Endothelial cell of umbilical vein (primary cell): ENCODE results near the gene DYNC2H1. TPM values are rescaled to one million over a fixed set of nuclear protein-coding genes. Genes with fewer than 3 reads are reported as not detected.

Source experiments
- BruUV-seq: library from RNA; stranded (reverse); fragments of 400-500 nt; replicated peaks from 2 replicates; lab custom pipeline; 2021; lab: Mats Ljungman, UMichigan
- CTCF ChIA-PET: fragments of 300-600, 350-600 bp; sonication (Branson Sonifier 250); formaldehyde crosslinking; loops from one replicate; lab custom pipeline; 2021; ENCODE audit warnings: antibody characterized with exemption, inconsistent platforms; lab: Charles Lee
- POLR2A ChIA-PET: fragments of 300-600, 350-600 bp; sonication (Branson Sonifier 250); formaldehyde crosslinking; loops from one replicate; lab custom pipeline; 2021; ENCODE audit warnings: antibody characterized with exemption, inconsistent platforms; lab: Charles Lee
- DNase-seq: peaks from one replicate; pipeline ENCODE4 v3.0.0-alpha.2; 2011; ENCODE audit warnings: low read depth, low spot score
- FAIRE-seq: peaks from 2 replicates; lab custom pipeline; 2011; peaks lifted over from hg19 to GRCh38; lab: Jason Lieb, UNC
- H2AFZ ChIP-seq: 2 replicates; pipeline ENCODE4 v1.6.0; 2012; ENCODE audit warnings: low read depth, low read length, control low read depth, inconsistent platforms
- H3K27ac ChIP-seq: 2 replicates; pipeline ENCODE4 v1.5.1; 2011; ENCODE audit warnings: low read depth, mild to moderate bottlenecking, control low read depth, low read length, moderate library complexity; ENCODE audit not compliant: insufficient read depth
- H3K27me3 ChIP-seq, 2 experiments: 2 replicates each; pipeline versions ENCODE4 v1.6.0 to v1.6.1; 2011; ENCODE audit warnings: low read length in 2 of 2, mixed read lengths in 1 of 2; ENCODE audit not compliant: control insufficient read depth in 2 of 2, insufficient read depth in 2 of 2
- H3K36me3 ChIP-seq, 2 experiments: 2 replicates in 1 of 2; 3 replicates in 1 of 2; pipeline ENCODE4 v1.5.1; 2011; ENCODE audit warnings: low read length in 2 of 2, mild to moderate bottlenecking in 1 of 2, moderate library complexity in 1 of 2; ENCODE audit not compliant: control insufficient read depth in 2 of 2, insufficient read depth in 2 of 2; ENCODE audit errors: extremely low read depth in 1 of 2
- H3K4me1 ChIP-seq: 3 replicates; pipeline ENCODE4 v1.5.1; 2011; ENCODE audit warnings: mild to moderate bottlenecking, low read length; ENCODE audit not compliant: control insufficient read depth, insufficient read depth; ENCODE audit errors: extremely low read depth
- H3K4me2 ChIP-seq: 2 replicates; pipeline ENCODE4 v1.6.1; 2011; ENCODE audit warnings: low read length, control low read depth, mixed read lengths; ENCODE audit not compliant: insufficient read depth
- H3K4me3 ChIP-seq, 3 experiments: fragments of 200-600 bp in 1 of 3; sonication (generic), shearing (Covaris generic) in 1 of 3; replicated peaks in 1 of 3; 2 replicates each; pipeline ENCODE4 v1.5.1; 2011 to 2016; ENCODE audit warnings: control low read depth in 3 of 3, low read length in 3 of 3, mild to moderate bottlenecking in 2 of 3, inconsistent platforms in 1 of 3, low read depth in 1 of 3, moderate library complexity in 1 of 3; ENCODE audit not compliant: insufficient read depth in 1 of 3
- H3K79me2 ChIP-seq: 2 replicates; pipeline ENCODE4 v1.6.0; 2012; ENCODE audit warnings: low read length, inconsistent platforms; ENCODE audit not compliant: control insufficient read depth, insufficient read depth
- H3K9ac ChIP-seq: replicated peaks from 2 replicates; pipeline ENCODE3; 2011; ENCODE audit warnings: low read length, control low read depth; ENCODE audit not compliant: insufficient read depth; ENCODE audit errors: extremely low read depth
- H3K9me1 ChIP-seq: replicated peaks from 3 replicates; pipeline ENCODE4 v1.6.0; 2011; ENCODE audit warnings: mild to moderate bottlenecking, low read length; ENCODE audit not compliant: control insufficient read depth, insufficient read depth; ENCODE audit errors: extremely low read depth
- H3K9me3 ChIP-seq: replicated peaks from 2 replicates; pipeline ENCODE4 v1.5.1; 2012; ENCODE audit warnings: low read length, inconsistent platforms; ENCODE audit not compliant: control insufficient read depth, insufficient read depth
- H4K20me1 ChIP-seq: replicated peaks from 2 replicates; pipeline ENCODE3; 2011; ENCODE audit warnings: mild to moderate bottlenecking, low read length; ENCODE audit not compliant: control insufficient read depth, insufficient read depth; ENCODE audit errors: extremely low read depth
- CTCF ChIP-seq, 2 donors: IDR thresholded peaks; 1 replicate in 1 of 2; 2 replicates in 1 of 2; pipeline ENCODE4 v1.5.1; 2011; ENCODE audit warnings: low read length in 2 of 2, mild to moderate bottlenecking in 2 of 2, moderate library complexity in 2 of 2, control low read depth in 1 of 2, inconsistent platforms in 1 of 2, low read depth in 1 of 2; ENCODE audit not compliant: insufficient read depth in 1 of 2; ENCODE audit errors: extremely low read depth in 1 of 2
- EZH2 ChIP-seq: IDR thresholded peaks from 2 replicates; pipeline ENCODE4 v1.6.1; 2012; ENCODE audit warnings: borderline replicate concordance, low read depth, mild to moderate bottlenecking, moderate library complexity, low read length, inconsistent platforms; ENCODE audit not compliant: severe bottlenecking
- FOS ChIP-seq: IDR thresholded peaks from 2 replicates; pipeline ENCODE4 v1.6.1; 2011; ENCODE audit warnings: mild to moderate bottlenecking, low read length, moderate library complexity, borderline replicate concordance; ENCODE audit not compliant: insufficient read depth
- GATA2 ChIP-seq: IDR thresholded peaks from 2 replicates; pipeline ENCODE4 v1.7.0; 2011; ENCODE audit warnings: low read depth, mild to moderate bottlenecking, moderate library complexity, mixed read lengths, low read length; ENCODE audit not compliant: insufficient read length, insufficient read depth
- JUN ChIP-seq: IDR thresholded peaks from 2 replicates; pipeline ENCODE4 v1.6.1; 2011; ENCODE audit warnings: borderline replicate concordance, low read depth; ENCODE audit not compliant: insufficient read length, insufficient read depth
- MAX ChIP-seq: IDR thresholded peaks from 2 replicates; pipeline ENCODE4 v1.6.1; 2011; ENCODE audit not compliant: insufficient read depth, insufficient read length
- MYC ChIP-seq: IDR thresholded peaks from one replicate; pipeline ENCODE4 v1.6.1; 2011; ENCODE audit warnings: mild to moderate bottlenecking, low read depth, low read length
- POLR2A ChIP-seq: IDR thresholded peaks from 2 replicates; pipeline ENCODE4 v1.6.1; 2012; ENCODE audit warnings: low read depth, mild to moderate bottlenecking, control low read depth, low read length
- POLR2AphosphoS5 ChIP-seq: IDR thresholded peaks from 2 replicates; pipeline ENCODE4 v1.6.1; 2012; ENCODE audit warnings: low read depth, mild to moderate bottlenecking, control low read depth, low read length, moderate library complexity; ENCODE audit not compliant: insufficient read depth
- dilution Hi-C: fragments of 300-500 bp; cut with MboI; formaldehyde crosslinking; loops from one replicate; pipeline ENCODE4 v1.15.0; 2019; ENCODE audit warnings: low sequenced_read_pairs; ENCODE audit not compliant: extremely low pct_ligation_motif_present
- intact Hi-C: fragments of 100-400 bp; cut with micrococcal nuclease; formaldehyde crosslinking; loops from one replicate; pipeline ENCODE4 v1.10.0; 2022
- polyA plus RNA-seq, 4 experiments: library from polyadenylated mRNA; depleted of rRNA in 3 of 4; stranded (reverse) in 3 of 4; unstranded in 1 of 4; fragments of >200 nt; gene quantifications; 2 replicates each; pipeline versions ENCODE4 v1.2.1 to v1.2.3, GENCODE V29; 2011 to 2012; ENCODE audit warnings: missing spikeins in 1 of 4
- total RNA-seq: library from RNA; stranded (reverse); gene quantifications from 2 replicates; pipeline ENCODE4 v1.2.3, GENCODE V29; 2021

DYNC2H1 gene
- total and polyA plus RNA-seq, 2 donors (not counting 3 experiments of a cell fraction or from before 2014, with no cell fraction given) = 1.9 to 4.2 TPM

- Histone ChIP-seq H3K4me3 (no peak overlapping the region), H3K27me3 (no peaks in the 10 kb centered on the region), H3K4me1 (no peaks in the 10 kb centered on the region), H4K20me1 (no peaks in the 10 kb centered on the region), H3K27ac (no peak overlapping the region), H3K9me1 (no peaks in the 10 kb centered on the region), H3K36me3 (no peaks in the 10 kb centered on the region), H3K79me2 (no peaks in the 10 kb centered on the region), H3K9ac (no peak overlapping the region), H3K9me3 (no peaks in the 10 kb centered on the region), H3K4me2 (no peak overlapping the region), H2AFZ (no peak overlapping the region)
- CTCF ChIA-PET = no interaction called here
- dilution Hi-C loops = no loop called here
- TF ChIP-seq JUN = no peak
- no peak for TF ChIP-seq CTCF (IDR thresholded peaks at IDR 0.05; ENCODE audit: extremely low read depth in 1 of 2, insufficient read depth in 1 of 2, low read depth in 1 of 2, low read length in 2 of 2)
- no peak for TF ChIP-seq GATA2
- no peak for TF ChIP-seq FOS
- no peak for TF ChIP-seq POLR2AphosphoS5
- no peak for TF ChIP-seq POLR2A
- TF ChIP-seq EZH2 = no peak
- no peak for TF ChIP-seq MYC
- TF ChIP-seq MAX = no peak
- no peak for FAIRE-seq
- no peak for DNase-seq
- BruUV-seq = no TSS peak
- POLR2A ChIA-PET = no interaction called here
- intact Hi-C loops = no loop called here
Measured at GRCh38 chr11:103450241-103450640, 341.0 kb downstream of the DYNC2H1 start.
